HCT116 (cell line): ENCODE data around the gene SWT1. TPM values are rescaled to one million over a fixed set of nuclear protein-coding genes. Genes with fewer than 3 reads are reported as not detected.

Experiments
- ATAC-seq: fragments of 200-7000 bp; cut with Tn5 transposase; 2 replicates; pipeline ENCODE4 v1.9.1; 2020; ENCODE audit warnings: mild to moderate bottlenecking, moderate library complexity
- BruUV-seq: library from RNA; stranded (reverse); fragments of 400-500 nt; replicated peaks from 2 replicates; lab custom pipeline; 2021; lab: Mats Ljungman, UMichigan
- CTCF ChIA-PET: fragments of 300-600 bp; sonication (Branson Sonifier 250); formaldehyde crosslinking; loops from one replicate; lab custom pipeline; 2021; ENCODE audit warnings: antibody characterized with exemption; lab: Charles Lee
- POLR2A ChIA-PET: fragments of 300-600, 350-600 bp; sonication (Branson Sonifier 250); formaldehyde crosslinking; loops from one replicate; lab custom pipeline; 2021; ENCODE audit warnings: antibody characterized with exemption; lab: Charles Lee
- RAD21 ChIA-PET, 2 experiments: fragments of 300-600 bp; sonication (Branson Sonifier 250); formaldehyde crosslinking; loops; one replicate each; lab custom pipeline; 2023; ENCODE audit warnings: low total read pairs in 2 of 2; ENCODE audit not compliant: uncharacterized antibody in 2 of 2, unreplicated experiment in 2 of 2, low non-redundant PET in 1 of 2; lab: Charles Lee
- DNase-seq: peaks from one replicate; pipeline ENCODE4 v3.0.0-alpha.2; 2010; ENCODE audit warnings: low read depth, low spot score
- H2AFZ ChIP-seq: fragments of 200-600 bp; shearing (Covaris generic), sonication (generic); 2 replicates; pipeline ENCODE4 v1.6.1; 2017; ENCODE audit warnings: low read depth, mixed run types, mixed read lengths, antibody characterized with exemption, low read length; ENCODE audit not compliant: poor library complexity, severe bottlenecking
- H3K27ac ChIP-seq: 2 replicates; pipeline ENCODE4 v1.5.1; 2012; ENCODE audit warnings: low read depth, low read length
- H3K27me3 ChIP-seq: fragments of 200-600 bp; sonication (generic); 2 replicates; pipeline ENCODE4 v1.6.1; 2016; ENCODE audit warnings: mixed run types, low read length, mixed read lengths; ENCODE audit not compliant: insufficient read depth
- H3K36me3 ChIP-seq, 2 experiments: fragments of 200-500 bp in 1 of 2; fragments of 200-600 bp in 1 of 2; sonication (Bioruptor generic) in 1 of 2; sonication (generic) in 1 of 2; 2 replicates each; pipeline versions ENCODE4 v1.5.1 to v1.6.1; 2014 to 2016; ENCODE audit warnings: low read length in 2 of 2, inconsistent platforms in 1 of 2, mixed read lengths in 1 of 2, mixed run types in 1 of 2; ENCODE audit not compliant: insufficient read depth in 2 of 2, control insufficient read depth in 1 of 2
- H3K4me1 ChIP-seq, 2 experiments: fragments of 200-600 bp in 1 of 2; sonication (generic) in 1 of 2; 2 replicates each; pipeline versions ENCODE4 v1.5.1 to v1.6.1; 2012 to 2017; ENCODE audit warnings: low read length in 2 of 2, inconsistent platforms in 1 of 2, mild to moderate bottlenecking in 1 of 2, mixed read lengths in 1 of 2, mixed run types in 1 of 2, moderate library complexity in 1 of 2; ENCODE audit not compliant: insufficient read depth in 2 of 2, control insufficient read depth in 1 of 2
- H3K4me2 ChIP-seq: fragments of 200-600 bp; sonication (generic); 2 replicates; pipeline ENCODE4 v1.6.1; 2017; ENCODE audit warnings: mixed run types, low read length, mixed read lengths
- H3K4me3 ChIP-seq, 2 experiments: fragments of 200-600 bp in 1 of 2; sonication (generic) in 1 of 2; replicated peaks in 1 of 2; 2 replicates each; pipeline ENCODE4 v1.5.1; 2011 to 2016; ENCODE audit warnings: low read length in 2 of 2, control low read depth in 1 of 2, low read depth in 1 of 2, mild to moderate bottlenecking in 1 of 2, mixed read lengths in 1 of 2, mixed run types in 1 of 2
- H3K79me2 ChIP-seq: fragments of 200-600 bp; sonication (generic); 2 replicates; pipeline ENCODE4 v1.6.1; 2017; ENCODE audit warnings: mild to moderate bottlenecking, mixed run types, low read length, moderate library complexity, mixed read lengths; ENCODE audit not compliant: insufficient read depth
- H3K9ac ChIP-seq: fragments of 200-600 bp; sonication (generic); 2 replicates; pipeline ENCODE4 v1.6.1; 2016; ENCODE audit warnings: low read length, mixed read lengths
- H3K9me2 ChIP-seq: fragments of 200-600 bp; sonication (generic), shearing (Covaris generic); 2 replicates; pipeline ENCODE4 v1.6.1; 2017; ENCODE audit warnings: mixed run types, mild to moderate bottlenecking, moderate library complexity; ENCODE audit not compliant: insufficient read depth
- H3K9me3 ChIP-seq, 2 experiments: fragments of 200-500 bp in 1 of 2; fragments of 200-600 bp in 1 of 2; sonication (Bioruptor generic) in 1 of 2; sonication (generic) in 1 of 2; 2 replicates each; pipeline ENCODE4 v1.6.1; 2014 to 2017; ENCODE audit warnings: low read length in 2 of 2, mixed read lengths in 2 of 2, inconsistent platforms in 1 of 2, low read depth in 1 of 2, mild to moderate bottlenecking in 1 of 2, mixed run types in 1 of 2, moderate library complexity in 1 of 2; ENCODE audit not compliant: control insufficient read depth in 1 of 2, insufficient read depth in 1 of 2
- H4K20me1 ChIP-seq: fragments of 200-600 bp; sonication (generic), shearing (Covaris generic); 2 replicates; pipeline ENCODE4 v1.6.1; 2017; ENCODE audit warnings: mixed run types, mild to moderate bottlenecking, moderate library complexity; ENCODE audit not compliant: insufficient read depth
- ATF3 ChIP-seq: IDR thresholded peaks from 2 replicates; pipeline ENCODE4 v1.6.1; 2012
- CEBPB ChIP-seq: IDR thresholded peaks from 2 replicates; pipeline ENCODE4 v1.6.1; 2012; ENCODE audit warnings: low read depth
- EGR1 ChIP-seq: IDR thresholded peaks from 2 replicates; pipeline ENCODE4 v1.6.1; 2012; ENCODE audit warnings: low read depth
- ELF1 ChIP-seq: IDR thresholded peaks from 2 replicates; pipeline ENCODE4 v1.6.1; 2012; ENCODE audit warnings: low read depth, borderline replicate concordance
- EZH2 ChIP-seq: fragments of 200-600 bp; sonication (generic); IDR thresholded peaks from 2 replicates; pipeline ENCODE4 v1.6.1; 2017; ENCODE audit warnings: antibody characterized with exemption, mixed run types
- FOSL1 ChIP-seq: IDR thresholded peaks from 2 replicates; pipeline ENCODE4 v1.6.1; 2012; ENCODE audit warnings: low read depth
- MAX ChIP-seq: IDR thresholded peaks from 2 replicates; pipeline ENCODE4 v1.6.1; 2012
- REST ChIP-seq: IDR thresholded peaks from 2 replicates; pipeline ENCODE4 v1.6.1; 2012; ENCODE audit warnings: low read depth
- SP1 ChIP-seq: IDR thresholded peaks from 2 replicates; pipeline ENCODE4 v1.6.1; 2012; ENCODE audit warnings: low read depth
- SRF ChIP-seq: IDR thresholded peaks from 2 replicates; pipeline ENCODE4 v1.6.1; 2012; ENCODE audit warnings: low read depth
- ZFX ChIP-seq: fragments of 450-650 bp; IDR thresholded peaks from 2 replicates; pipeline ENCODE4 v1.6.1; 2017
- ZNF274 ChIP-seq: fragments of 200-500 bp; sonication (Bioruptor generic); IDR thresholded peaks from 2 replicates; pipeline ENCODE4 v1.6.1; 2014; ENCODE audit warnings: mild to moderate bottlenecking, low read depth, low read length, inconsistent platforms
- intact Hi-C: fragments of 100-400 bp; cut with micrococcal nuclease; formaldehyde crosslinking; loops from 2 replicates; pipeline ENCODE4 v1.10.0; 2022
- total RNA-seq: library from RNA; stranded (reverse); gene quantifications from one replicate; pipeline ENCODE4 v1.2.1, GENCODE V29; 2021; ENCODE audit not compliant: unreplicated experiment

SWT1 gene
- total RNA-seq, 1 experiment from 2014 or later, result 3.3 TPM

- Histone ChIP-seq H3K4me3 (no peak overlapping the region), H3K36me3 (no peaks in the 10 kb centered on the region), H3K4me1 (no peaks in the 10 kb centered on the region), H3K79me2 (no peaks in the 10 kb centered on the region), H2AFZ (no peak overlapping the region), H3K9me3 (no peaks in the 10 kb centered on the region), H3K27me3 (no peaks in the 10 kb centered on the region), H3K9ac (no peak overlapping the region), H3K4me2 (no peak overlapping the region), H3K9me2 (no peaks in the 10 kb centered on the region), H3K27ac (no peak overlapping the region), H4K20me1 (no peaks in the 10 kb centered on the region)
- BruUV-seq, result no TSS peak
- DNase-seq, result no peak
- TF ChIP-seq ATF3, result no peak
- TF ChIP-seq EZH2, result no peak
- no peak for TF ChIP-seq ZNF274
- no peak for TF ChIP-seq REST
- no peak for TF ChIP-seq SP1
- no peak for TF ChIP-seq EGR1
- TF ChIP-seq CEBPB, result no peak
- no peak for TF ChIP-seq MAX
- TF ChIP-seq ZFX, result no peak
- TF ChIP-seq ELF1, result no peak
- TF ChIP-seq SRF, result no peak
- TF ChIP-seq FOSL1, result no peak
- POLR2A ChIA-PET, result no interaction called here
- intact Hi-C loops, result no loop called here
- CTCF ChIA-PET, result no interaction called here
- no peak for ATAC-seq
- RAD21 ChIA-PET, result no interaction called here
Measured at GRCh38 chr1:185200889-185201288, 43.9 kb downstream of the SWT1 start.
